22Rv1 (cell line): ENCODE measurements around the gene NCF2.

Source experiments
- H3K27ac ChIP-seq: fragments of 450-650 bp; 2 replicates; pipeline ENCODE4 v1.5.1; 2017
- ZFX ChIP-seq: fragments of 450-650 bp; IDR thresholded peaks from 2 replicates; pipeline ENCODE4 v1.6.1; 2017; ENCODE audit warnings: antibody characterized with exemption, borderline replicate concordance
- TF ChIP-seq, protein P1 (sequence below): fragments of 450-650 bp; IDR thresholded peaks from 2 replicates; pipeline ENCODE4 v1.5.1; 2017; ENCODE audit warnings: mild to moderate bottlenecking

Gene NCF2

DNA sequence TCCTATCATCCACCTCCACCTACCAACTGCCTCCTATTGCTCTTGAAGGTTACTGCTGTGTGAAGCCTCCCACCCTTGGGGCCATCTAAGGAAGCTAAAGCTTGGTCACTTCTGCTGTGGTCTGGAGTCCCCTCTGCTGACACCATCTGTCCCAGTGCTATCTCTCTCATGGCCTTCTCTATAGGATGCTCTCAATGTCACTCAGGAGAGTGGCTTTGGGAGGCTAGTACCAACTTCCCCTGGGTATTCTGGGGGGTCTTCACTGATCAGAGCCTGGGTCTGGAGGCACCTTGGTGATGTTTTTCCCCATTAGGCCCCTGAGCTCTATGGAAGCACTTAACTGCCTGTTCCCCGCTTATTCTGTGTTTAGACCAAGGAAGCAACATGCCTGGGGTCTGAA lies 12.3 kb upstream of the NCF2 start:
- H3K27ac ChIP-seq: no peak overlapping the region
- TF ChIP-seq, protein P1, sequence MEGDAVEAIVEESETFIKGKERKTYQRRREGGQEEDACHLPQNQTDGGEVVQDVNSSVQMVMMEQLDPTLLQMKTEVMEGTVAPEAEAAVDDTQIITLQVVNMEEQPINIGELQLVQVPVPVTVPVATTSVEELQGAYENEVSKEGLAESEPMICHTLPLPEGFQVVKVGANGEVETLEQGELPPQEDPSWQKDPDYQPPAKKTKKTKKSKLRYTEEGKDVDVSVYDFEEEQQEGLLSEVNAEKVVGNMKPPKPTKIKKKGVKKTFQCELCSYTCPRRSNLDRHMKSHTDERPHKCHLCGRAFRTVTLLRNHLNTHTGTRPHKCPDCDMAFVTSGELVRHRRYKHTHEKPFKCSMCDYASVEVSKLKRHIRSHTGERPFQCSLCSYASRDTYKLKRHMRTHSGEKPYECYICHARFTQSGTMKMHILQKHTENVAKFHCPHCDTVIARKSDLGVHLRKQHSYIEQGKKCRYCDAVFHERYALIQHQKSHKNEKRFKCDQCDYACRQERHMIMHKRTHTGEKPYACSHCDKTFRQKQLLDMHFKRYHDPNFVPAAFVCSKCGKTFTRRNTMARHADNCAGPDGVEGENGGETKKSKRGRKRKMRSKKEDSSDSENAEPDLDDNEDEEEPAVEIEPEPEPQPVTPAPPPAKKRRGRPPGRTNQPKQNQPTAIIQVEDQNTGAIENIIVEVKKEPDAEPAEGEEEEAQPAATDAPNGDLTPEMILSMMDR: no peak
- no peak for TF ChIP-seq ZFX

DNA sequence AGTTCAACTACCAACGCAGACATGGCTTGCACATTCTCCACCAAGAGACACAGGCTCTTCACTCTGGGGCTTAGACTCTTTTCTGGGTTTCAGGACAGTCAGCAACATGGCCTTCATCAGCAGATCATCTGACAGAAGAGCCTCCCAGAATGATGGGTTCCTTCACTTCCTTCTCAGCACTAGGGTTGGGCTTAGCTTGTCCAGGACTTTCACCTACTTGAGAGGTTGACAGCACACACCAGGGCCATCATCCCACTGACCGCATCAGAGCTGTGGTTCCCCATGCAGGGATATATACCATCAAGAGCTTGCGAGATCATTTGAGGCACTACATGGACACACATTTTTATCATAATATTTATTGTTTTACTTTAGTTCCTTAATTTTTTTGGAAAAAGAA lies 10.4 kb upstream of the NCF2 start:
- no peak for TF ChIP-seq ZFX
- TF ChIP-seq, protein P1: no peak
- H3K27ac ChIP-seq: no peak overlapping the region

DNA sequence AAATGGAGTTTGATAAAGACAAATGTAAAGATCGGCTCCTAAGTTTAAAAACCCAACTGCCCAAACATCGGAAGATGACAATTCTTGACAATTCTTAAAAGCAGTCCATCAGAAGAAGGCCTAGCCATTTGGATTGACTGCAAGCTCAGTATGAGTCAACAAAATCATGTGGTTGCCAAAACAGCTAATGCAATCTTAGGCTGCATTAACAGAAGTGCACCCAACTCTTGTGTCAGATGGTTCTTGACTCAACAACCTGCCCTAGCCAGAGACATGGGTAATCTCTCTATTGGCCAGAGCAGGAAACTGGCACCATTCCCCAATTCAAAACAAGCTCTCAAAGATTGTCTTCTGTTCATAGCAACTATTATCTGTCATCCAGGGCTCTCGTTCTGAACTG lies 9.9 kb upstream of the NCF2 start:
- TF ChIP-seq, protein P1: no peak
- TF ChIP-seq ZFX: no peak
- no peak overlapping the region for H3K27ac ChIP-seq

DNA sequence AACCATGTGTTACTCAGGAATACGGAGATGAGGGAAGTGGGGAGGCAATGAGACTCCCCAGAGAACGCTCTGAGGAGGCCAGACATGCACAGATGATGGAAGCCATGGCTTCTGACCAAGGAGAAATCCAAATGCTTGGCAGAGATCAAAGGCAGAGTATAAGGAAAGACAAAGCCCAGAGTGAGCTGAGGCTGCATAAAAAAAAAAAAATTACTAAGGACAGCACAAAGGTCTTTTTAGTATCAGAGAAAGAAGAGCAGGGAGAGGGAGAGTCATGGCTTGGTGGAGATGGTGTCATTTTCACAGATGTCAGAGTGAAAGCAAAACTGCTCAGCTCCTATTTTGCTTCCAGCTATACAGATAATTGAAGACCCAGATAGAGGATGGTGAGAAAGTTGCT lies 8.1 kb upstream of the NCF2 start:
- no peak for TF ChIP-seq ZFX
- TF ChIP-seq, protein P1: no peak
- no peak overlapping the region for H3K27ac ChIP-seq

DNA sequence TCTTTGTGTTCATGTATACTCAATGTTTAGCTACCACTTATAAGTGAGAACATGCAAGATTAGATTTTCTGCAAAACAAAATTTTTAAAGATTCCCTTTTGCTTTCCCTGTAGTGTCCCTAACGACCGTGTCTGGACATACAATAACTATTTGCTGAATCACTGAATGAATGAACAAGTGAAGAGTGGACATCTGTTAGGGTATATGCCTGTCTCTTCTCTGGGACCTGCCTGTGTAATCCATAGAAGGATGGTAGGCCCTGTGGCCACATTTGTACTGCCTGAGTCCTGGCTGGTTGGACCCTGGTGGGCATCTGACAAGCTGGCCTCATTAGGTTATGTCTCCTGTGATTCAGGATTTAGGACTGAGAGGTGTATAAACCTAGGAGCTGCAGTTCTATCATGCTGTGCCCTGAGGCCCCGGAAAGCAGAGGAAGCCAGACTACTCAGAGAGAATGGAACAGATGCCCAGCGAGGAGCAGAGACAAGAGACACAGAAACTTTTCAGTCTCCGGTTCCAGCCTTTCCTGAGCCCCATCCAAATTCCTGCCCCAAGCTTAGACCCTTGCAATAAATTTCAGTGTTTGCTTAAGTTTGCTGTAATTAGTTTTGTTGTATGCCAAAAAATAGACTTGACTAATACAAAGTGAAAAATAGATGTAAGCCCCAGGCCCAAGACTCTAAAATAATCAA lies 7.5 kb upstream of the NCF2 start:
- H3K27ac ChIP-seq: no peak overlapping the region
- no peak for TF ChIP-seq ZFX
- TF ChIP-seq, protein P1: no peak

DNA sequence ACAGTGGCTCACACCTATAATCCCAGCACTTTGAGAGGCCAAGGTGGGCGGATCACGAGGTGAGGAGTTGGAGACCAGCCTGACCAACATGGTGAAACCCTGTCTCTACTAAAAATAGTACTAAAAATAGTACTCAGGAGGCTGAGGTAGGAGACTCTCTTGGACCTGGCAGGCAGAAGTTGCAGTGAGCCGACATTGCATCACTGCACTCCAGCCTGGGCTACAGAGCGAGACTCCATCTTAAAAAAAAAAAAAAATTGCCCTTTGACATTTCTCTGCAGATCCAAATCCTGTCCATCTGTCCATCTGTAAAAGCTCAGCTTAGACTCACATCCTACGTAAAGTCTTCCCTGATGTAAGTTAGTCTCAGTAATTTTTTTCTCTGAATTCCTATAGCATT lies 6.2 kb upstream of the NCF2 start:
- no peak overlapping the region for H3K27ac ChIP-seq
- TF ChIP-seq, protein P1: no peak
- no peak for TF ChIP-seq ZFX

DNA sequence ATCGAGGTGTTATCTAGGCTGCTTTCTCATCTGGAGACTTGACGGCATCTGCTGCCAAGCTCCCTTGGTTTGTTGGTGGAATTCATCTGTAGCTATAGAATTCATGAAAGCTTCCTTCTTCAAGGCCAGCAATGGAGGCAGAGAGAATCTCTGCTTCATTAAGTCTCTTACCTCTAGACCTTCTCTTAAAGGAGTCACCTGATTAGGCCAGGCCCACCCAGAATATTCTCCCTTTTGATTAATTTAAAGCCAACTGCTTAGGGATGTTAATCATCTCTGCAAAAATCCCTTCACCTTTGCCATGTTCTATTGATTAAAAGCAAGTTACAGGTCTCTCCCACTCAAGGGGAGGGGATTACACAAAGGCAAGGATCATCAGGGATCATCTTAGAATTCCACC lies 5.3 kb upstream of the NCF2 start:
- H3K27ac ChIP-seq: no peak overlapping the region

More for the DNA sequence above, 5.3 kb upstream of the NCF2 start:
- TF ChIP-seq, protein P1: no peak
- TF ChIP-seq ZFX: no peak
